GM12872 (cell line): ENCODE measurements around the gene NUP210.

Experiments used
- TF ChIP-seq, protein P1 (sequence below): IDR thresholded peaks from 3 replicates; pipeline ENCODE4 v1.5.1; 2011; ENCODE audit warnings: low read depth, mild to moderate bottlenecking, low read length, moderate library complexity; ENCODE audit not compliant: insufficient read depth

Gene NUP210

DNA sequence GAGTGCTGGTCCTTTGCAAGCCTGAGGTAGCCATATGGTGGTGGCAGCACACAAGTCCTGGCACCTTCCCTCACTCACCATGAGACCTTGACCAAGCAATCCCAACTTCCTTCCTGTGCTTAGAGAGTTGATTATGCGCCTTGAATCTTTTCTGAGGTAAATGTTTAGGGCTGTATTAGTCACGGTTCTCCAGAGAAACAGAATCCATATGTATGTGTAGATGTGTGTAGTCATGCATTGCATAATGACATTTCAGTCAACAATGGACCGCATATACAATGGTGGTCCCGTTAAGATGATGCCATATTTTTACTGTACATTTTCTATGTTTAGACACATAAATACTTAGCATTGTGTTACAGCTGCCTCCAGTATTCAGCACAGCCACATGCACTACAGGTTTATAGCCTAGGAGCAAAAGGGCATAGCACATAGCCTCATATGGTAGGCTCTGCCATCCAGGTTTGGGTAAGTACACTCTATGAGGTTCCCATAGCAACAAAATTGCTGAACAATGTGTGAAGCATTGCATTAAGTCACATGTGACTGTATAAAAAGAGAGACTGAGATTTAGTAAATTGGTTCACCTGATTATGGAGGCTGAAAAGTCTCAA, 20.2 kb upstream of the NUP210 start:
- TF ChIP-seq, protein P1, sequence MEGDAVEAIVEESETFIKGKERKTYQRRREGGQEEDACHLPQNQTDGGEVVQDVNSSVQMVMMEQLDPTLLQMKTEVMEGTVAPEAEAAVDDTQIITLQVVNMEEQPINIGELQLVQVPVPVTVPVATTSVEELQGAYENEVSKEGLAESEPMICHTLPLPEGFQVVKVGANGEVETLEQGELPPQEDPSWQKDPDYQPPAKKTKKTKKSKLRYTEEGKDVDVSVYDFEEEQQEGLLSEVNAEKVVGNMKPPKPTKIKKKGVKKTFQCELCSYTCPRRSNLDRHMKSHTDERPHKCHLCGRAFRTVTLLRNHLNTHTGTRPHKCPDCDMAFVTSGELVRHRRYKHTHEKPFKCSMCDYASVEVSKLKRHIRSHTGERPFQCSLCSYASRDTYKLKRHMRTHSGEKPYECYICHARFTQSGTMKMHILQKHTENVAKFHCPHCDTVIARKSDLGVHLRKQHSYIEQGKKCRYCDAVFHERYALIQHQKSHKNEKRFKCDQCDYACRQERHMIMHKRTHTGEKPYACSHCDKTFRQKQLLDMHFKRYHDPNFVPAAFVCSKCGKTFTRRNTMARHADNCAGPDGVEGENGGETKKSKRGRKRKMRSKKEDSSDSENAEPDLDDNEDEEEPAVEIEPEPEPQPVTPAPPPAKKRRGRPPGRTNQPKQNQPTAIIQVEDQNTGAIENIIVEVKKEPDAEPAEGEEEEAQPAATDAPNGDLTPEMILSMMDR, result no peak

DNA sequence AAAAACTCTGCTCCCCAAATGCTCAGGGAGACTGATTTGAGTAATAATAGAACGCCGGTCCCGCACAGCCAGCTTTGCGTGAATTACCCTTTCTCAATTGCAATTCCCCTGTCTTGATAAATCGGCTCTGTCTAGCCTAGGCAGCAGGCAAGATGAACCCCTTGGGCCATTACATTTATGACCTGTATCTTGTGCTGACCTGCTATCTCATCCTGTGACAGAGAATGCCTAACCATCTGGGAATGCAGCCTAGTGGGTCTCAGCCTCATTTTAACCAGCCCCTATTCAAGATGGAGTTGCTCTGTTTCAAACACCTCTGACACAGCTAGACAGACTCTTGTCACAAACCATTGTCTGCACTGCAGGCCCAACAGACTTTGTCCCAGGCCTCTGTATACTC, 13.8 kb upstream of the NUP210 start:
- TF ChIP-seq, protein P1, result no peak

DNA sequence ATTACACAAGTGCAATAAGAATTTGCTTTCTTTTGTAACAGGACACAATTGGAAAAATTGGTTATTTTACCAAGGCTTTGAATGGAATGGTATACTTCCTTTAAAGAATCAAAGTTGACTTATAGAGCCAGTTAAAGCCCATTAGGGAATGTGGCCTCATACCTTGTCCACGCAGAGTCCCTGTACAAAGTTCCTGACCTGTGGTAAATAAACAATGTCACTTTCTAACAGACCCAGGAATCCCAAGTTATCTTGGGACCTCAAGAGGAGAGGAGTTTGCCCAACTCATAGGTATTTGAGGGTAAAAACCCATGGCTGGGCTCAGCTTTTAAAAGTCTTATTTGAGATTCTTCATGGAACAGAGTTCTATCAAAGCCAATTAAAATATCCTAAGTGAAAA, 12.0 kb upstream of the NUP210 start:
- TF ChIP-seq, protein P1, result no peak

DNA sequence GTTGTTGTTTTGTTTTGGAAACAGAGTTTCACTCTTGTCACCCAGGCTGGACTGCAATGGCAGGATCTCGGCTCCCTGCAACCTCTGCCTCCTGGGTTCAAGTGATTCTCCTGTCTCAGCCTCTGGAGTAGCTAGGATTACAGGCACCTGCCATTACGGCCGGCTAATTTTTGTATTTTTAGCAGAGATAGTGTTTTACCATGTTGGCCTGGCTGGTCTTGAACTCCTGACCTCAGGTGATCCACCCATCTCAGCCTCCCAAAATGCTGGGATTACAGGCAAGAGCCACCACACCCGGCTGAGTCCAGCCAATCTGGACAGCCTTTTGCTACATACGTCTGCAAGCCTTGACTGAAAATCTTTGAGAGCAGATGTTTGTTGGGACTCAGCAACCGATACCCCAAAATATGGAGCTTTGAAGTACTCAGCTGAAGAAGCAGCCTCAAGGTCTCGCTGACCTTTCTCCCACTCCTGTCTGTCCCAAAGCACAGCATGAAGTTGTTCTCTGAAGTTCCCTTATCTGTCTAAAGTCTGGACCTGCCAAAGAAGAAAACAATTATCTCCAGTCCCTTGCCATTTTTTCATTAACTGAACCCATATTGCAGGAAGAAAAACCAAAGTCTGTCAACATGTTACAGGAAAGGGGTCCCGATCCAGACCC, 9.6 kb upstream of the NUP210 start:
- TF ChIP-seq, protein P1, result no peak

DNA sequence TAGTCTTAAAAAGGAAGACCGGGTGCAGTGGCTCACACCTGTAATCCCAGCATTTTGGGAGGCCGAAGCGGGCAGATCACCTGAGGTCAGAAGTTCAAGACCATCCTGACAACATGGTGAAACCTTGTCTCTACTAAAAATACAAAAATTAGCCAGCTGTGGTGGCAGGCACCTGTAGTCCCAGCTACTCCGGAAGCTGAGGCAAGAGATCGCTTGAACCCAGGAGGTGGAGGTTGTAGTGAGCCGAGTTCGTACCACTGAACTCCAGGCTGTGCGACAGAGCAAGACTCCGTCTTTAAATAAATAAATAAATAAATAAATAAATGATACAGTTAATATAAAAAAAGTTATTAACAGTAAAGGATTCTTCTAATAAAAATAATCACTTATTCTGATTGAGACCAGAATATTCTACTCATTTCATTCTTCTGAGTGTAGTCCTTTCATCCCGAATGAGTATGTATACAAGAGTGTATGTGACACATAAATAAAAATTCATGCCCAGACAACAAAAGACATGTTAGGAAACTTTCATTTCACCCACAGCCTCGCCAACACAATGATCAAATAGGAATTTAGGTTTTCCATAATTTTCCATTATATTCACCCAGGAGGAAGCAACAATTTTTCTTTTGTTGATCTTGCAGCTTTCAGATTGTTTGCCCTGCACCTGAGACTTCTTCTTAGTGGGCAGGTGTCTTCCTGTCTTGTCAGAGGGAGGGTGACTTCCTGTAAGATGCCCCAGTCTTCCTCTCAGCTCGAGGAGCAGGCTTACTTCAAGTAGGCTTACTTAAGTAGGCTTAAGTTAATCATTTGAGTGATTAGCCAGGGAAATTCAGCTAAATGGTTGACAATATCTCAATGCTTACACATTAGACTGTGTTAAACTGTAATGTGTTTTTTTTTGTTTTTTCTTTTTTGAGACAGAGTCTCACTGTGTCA, 7.8 kb upstream of the NUP210 start:
- TF ChIP-seq, protein P1, result no peak

DNA sequence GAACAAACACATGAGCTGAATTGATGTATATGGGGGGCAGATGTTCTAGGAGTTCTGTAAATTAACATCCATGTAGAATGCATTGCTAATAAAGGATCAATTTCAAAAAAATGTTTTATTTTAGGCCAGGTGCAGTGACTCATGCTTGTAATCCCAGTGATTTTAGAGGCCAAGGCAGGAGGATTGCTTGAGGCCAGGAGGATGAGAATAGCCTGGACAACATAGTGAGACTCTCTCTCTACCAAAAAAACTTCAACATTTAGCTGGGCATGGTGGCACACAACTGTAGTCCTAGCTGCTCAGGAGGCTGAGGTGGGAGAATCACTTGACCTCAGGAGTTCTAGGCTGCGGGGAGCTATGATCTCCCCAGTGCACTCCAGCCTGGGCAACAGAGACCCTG, 6.5 kb upstream of the NUP210 start:
- TF ChIP-seq, protein P1, result no peak

DNA sequence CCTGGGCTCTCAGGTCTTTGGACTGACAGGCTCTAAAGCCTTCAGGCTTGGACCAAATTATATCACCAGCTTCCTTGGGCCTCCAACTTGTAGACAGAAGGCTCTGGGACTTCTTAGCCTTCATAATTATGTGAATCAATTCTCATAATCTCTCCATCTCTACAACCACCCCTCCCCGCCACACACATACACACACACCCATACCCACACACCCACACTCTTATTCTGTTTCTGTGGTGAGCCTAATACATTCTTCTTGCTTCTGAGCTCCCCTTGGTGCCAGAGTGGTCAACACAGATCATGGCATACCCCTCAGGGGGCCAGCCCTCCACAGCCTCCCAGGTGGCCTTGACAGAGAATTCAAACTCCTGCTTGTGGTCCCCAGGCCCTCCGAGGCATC, 5.6 kb upstream of the NUP210 start:
- TF ChIP-seq, protein P1, result no peak
